Posterior cingulate gyrus (tissue), 11 donors: ENCODE data around the gene ST3GAL3.

ENCODE experiments used
- DNase-seq, 10 donors: peaks; one replicate each; pipeline versions ENCODE4 v3.0.0 to v3.0.0-alpha.2; 2020 to 2021; ENCODE audit warnings: mixed read lengths in 3 of 10
- intact Hi-C: fragments of 100-400 bp; cut with DNase I; formaldehyde crosslinking; loops from one replicate; pipeline ENCODE4 v1.15.1; 2023

The ST3GAL3 gene

GRCh38 chr1:43931711-43932660, 224.7 kb downstream of the ST3GAL3 start:
- peak in 1 of 10 donors; percentile 59 for DNase-seq
- intact Hi-C loops: loop anchor here (5.0 kb wide), 1 partner anchor 405 kb away; no protein-coding TSS in a partner anchor

DNA sequence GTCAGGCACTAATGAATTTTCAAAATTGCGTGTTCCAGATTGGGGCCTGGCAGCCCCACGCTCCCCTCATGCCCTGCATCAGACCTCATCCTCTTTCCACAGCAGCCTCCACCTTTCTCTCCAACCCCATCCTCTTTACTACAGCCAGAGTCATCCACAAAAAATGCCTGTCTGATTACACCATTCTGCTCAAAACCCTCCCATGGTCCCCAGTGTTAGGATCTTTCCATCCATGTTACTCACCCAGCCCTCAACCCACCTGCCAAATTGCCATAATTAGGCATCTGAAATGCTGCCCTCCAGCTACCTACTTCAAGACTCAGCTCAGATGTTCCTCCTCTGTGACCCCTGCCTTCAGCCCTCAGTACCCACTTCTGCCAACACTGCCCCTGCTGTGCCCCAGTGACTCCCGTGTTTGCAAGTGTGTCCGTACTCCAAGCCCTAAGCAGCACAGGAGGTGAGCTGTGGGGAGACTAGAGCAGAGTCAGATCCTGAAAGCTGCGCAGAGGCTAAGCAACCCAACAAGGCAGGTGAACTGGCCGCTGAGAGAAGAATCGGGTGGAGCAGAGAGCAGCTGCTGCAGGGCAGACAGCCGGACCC, 225.6 kb downstream of the ST3GAL3 start:
- intact Hi-C loops: loop anchor here (5.0 kb wide), 1 partner anchor 406 kb away; no protein-coding TSS in a partner anchor
- peak in 1 of 10 donors; percentile 57 for DNase-seq

DNA sequence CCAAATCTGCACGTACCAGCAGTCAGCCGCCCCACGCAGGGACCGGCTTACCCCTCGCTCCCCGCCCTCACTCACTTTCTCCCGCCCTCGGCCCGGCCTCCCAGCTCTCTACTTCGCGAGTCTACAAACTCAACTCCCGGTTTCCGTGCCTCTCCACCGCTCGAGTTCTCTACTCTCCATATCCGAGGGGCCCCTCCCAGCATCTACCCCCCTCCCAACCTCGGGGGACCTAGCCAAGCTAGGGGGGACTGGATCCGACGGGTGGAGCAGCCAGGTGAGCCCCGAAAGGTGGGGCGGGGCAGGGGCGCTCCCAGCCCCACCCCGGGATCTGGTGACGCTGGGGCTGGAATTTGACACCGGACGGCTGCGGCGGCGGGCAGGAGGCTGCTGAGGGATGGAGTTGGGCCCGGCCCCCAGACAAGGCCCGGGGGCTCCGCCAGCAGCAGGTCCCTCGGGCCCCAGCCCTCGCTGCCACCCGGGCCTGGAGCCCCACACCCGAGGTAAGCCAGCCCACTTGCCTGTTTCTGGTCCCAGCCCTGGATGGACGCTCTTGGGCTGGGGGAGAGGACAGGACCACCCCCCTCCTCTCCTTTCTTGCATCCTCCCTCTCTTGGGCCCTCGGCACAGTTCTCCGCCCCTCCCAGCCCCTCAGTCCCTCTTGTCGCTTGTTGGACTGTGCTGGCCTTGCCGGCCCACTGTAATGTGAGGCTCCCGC, 226.2 kb downstream of the ST3GAL3 start, which contains the start of gene ARTN:
Gene ARTN, plus strand, starts transcription at position 416 of the 715 bp plus-strand sequence. CDS start 1,856 bp downstream, outside the sequence.
- intact Hi-C loops: loop anchor here (1.0 to 5.0 kb wide), 2 partner anchors 170 to 406 kb away; no protein-coding TSS in a partner anchor
- DNase-seq: peak in 1 of 10 donors; percentile 83

- intact Hi-C loops: loop anchor here (1.0 to 5.0 kb wide), 2 partner anchors 171 to 407 kb away; no protein-coding TSS in a partner anchor
- peak in 8 of 10 donors; percentile 66 to 95 (median 70) for DNase-seq
Observed at GRCh38 chr1:43934101-43934985, 227.0 kb downstream of the ST3GAL3 start.

DNA sequence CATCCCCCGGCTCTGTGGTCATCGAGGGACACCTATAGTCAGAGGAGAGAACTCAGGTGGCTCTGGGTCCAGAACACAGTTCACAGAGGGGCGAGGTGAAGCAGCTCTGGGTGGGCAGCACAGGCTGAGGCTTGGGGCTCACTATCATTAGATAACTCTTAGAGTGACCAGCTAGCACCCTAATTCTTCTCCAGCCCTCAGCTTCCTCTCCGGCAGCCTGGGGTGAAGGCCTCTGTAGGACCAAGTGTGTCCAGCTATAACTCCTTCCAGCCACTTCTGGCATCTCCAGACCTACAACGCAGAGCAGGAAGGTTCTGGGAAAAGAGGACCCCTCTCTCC, 227.6 kb downstream of the ST3GAL3 start:
- intact Hi-C loops: loop anchor here (1.0 to 5.0 kb wide), 2 partner anchors 172 to 408 kb away; no protein-coding TSS in a partner anchor
- no peak for DNase-seq

DNA sequence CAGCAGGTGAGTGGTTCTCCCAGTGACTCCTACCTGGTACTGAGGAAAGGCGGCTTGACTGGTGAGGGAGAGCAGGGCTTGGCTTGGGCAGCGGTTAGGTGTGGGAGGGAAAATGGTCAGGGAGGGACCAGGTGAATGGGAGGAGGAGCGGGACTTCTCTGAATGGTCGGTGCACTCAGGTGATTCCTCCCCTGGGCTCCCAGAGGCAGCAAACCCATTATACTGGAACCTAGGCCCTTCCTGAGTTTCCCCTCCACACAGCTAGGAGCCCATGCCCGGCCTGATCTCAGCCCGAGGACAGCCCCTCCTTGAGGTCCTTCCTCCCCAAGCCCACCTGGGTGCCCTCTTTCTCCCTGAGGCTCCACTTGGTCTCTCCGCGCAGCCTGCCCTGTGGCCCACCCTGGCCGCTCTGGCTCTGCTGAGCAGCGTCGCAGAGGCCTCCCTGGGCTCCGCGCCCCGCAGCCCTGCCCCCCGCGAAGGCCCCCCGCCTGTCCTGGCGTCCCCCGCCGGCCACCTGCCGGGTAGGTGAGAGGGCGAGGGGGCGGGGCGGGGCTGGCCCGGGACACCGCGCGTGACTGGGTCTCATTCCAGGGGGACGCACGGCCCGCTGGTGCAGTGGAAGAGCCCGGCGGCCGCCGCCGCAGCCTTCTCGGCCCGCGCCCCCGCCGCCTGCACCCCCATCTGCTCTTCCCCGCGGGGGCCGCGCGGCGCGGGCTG, 228.5 kb downstream of the ST3GAL3 start:
- DNase-seq: no peak
- intact Hi-C loops: no loop called here

- DNase-seq: peak in 5 of 10 donors; percentile 47 to 92 (median 86)
- intact Hi-C loops: no loop called here
Observed at GRCh38 chr1:43936431-43937151, 229.3 kb downstream of the ST3GAL3 start.

DNA sequence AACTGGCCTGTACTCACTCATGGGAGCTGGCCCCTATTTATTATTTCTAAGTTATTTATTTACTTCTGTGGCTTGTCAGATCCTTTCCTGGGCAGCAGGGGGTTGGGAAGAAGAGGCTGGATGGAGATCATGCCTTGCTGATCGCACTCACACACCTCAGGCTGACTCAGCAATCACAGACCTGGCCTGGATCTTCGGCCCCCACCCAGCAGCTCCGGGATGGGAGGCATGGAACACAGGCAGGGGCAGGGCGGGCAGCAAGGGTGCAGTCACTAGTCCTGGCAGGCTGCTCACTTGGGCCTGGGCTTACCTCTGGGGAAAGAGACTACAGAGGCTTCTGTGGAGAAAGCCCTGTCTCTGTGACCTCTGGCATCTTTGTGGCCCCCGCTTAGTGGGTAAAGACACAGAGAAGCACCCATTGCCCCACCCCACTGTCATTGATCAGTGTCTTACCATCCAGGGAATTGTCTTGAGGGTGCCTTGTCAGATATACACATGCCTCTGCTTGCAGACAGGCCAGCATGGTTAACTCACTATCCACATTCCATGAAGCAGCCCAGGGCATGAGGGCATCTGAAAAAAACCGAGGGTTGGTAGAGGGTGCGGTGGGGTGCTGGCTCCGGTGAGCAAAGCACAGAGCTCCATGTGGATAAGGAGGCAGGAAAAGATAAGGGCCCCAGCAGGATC, 230.0 kb downstream of the ST3GAL3 start:
- DNase-seq: peak in 1 of 10 donors; percentile 52
- intact Hi-C loops: no loop called here

DNA sequence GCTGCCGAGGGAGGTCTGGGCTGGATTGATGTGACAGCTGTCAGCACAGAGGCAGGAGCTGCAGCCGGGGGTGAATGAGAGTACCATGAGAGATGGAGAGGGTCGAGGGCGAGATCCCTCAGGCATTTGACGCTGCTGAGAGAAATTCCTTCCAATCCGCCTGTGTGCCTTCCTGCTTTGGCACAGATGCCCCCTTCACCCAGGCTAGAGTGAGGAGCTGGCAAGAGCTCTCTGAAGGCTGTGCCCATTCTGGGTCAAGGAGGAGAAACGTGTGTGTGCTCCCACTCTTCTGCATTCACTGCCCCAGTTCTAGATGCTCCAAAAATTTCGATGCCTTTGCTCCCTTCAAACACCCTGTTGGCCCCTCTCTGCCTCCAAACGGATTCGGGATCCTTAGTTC, 231.0 kb downstream of the ST3GAL3 start:
- intact Hi-C loops: no loop called here
- no peak for DNase-seq

- peak in 2 of 10 donors; percentile 84 to 85 for DNase-seq
- intact Hi-C loops: no loop called here
Observed at GRCh38 chr1:43938892-43939587, 231.7 kb downstream of the ST3GAL3 start.

DNA sequence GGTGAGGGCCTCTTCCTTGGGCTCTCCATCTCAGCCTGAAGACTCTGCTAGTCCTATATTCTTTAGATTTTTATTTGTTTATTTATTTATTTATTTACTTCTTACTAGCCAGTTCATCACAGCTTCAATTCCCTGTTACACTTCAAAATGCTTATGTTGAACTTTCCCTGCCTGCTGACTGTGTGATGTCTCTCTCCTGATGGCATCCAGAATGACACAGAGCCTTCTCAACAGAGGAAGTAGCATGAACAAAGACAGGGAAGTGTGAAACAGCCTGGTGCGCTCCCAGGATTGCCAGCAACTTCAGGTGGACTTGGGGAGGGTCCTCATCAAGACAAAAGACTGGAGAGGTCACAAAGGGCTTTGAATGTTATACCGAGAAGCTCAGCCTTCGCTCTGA, 235.1 kb downstream of the ST3GAL3 start:
- intact Hi-C loops: loop anchor here (10.0 kb wide), 1 partner anchor 92 kb away; the partner anchor contains the start of gene SLC6A9
- no peak for DNase-seq

GRCh38 chr1:43944860-43945259, 237.5 kb downstream of the ST3GAL3 start:
- no peak for DNase-seq
- intact Hi-C loops: loop anchor here (10.0 kb wide), 1 partner anchor 90 kb away; the partner anchor contains the start of gene SLC6A9

DNA sequence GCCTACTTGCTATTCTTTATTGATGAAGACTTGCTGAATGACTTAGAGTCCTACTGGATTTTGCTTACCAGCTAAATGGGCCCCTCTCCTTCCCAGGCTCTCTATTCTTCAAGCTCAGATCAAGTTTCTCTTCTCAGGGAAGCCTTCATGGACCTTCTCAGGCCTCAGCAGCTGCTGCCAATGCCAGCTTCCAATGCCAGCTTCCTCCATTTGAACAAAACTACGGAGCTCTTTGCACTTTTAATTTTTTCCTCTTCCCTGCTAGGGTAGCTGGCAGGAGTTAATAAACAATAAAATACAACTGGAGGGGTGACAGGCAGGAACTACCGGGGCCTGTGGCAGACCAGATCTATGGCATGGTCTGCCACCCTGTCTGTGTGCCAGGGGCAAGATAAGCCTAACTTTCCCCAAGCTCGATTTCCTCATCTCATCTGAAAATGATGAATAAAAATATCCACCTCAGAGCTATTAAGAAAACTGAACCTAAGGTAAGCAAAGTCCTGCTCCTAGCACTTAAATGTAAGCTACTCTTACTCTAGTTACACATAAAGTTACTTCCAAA, 238.4 kb downstream of the ST3GAL3 start:
- no peak for DNase-seq

DNA sequence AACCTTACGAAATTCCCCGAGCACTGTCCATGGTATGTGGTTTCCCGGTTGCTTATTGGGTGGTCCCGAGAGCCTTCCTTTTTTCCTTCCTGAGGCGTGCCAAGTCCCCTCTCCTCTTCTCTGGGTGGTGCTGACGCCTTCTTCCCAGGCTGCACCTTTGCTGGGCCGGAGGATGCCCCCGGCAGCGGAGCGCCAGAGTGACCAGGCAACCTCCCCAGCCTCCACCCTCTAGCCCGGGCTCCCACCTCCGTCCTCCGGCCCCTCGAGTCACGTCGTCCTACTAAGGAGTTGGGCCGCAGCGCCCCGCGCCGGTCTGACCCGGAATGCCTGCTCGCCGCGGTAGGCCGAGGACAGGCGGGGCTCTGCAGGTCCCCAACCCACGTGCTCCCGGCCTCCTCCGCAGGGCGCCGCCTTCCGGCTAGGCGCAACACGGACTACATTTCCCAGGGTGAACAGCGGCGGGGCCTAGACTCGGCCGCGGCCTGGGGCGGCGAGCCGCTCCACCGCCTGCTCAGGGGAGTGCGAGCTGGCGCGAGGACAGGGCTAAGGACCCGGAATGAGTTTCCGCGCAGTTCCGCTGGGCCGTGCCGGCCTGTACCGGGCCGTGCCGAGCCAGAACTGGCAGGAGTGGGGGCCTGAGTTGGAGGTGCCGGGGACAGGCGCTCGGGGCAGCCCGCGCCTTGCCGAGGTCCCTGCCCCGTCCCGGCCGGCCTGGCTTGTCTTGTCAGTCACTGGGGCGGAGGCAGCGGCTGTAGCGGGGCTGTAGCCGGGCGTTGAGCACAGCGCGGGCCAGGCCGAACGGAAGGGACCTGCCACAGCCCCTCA, 239.1 kb downstream of the ST3GAL3 start, which contains the start of gene IPO13:
Gene IPO13, plus strand, starts transcription at position 715 of the 825 bp plus-strand sequence. CDS start 651 bp downstream, outside the sequence.
- intact Hi-C loops: loop anchor here (2.0 to 10.0 kb wide), 2 partner anchors 28 to 88 kb away; partner anchors contain the start of genes ATP6V0B and SLC6A9
- DNase-seq: peak; percentile 95 to 100 (median 97)

More for the DNA sequence above, 238.4 kb downstream of the ST3GAL3 start:
- intact Hi-C loops: loop anchor here (2.0 to 10.0 kb wide), 2 partner anchors 29 to 89 kb away; partner anchors contain the start of genes ATP6V0B and SLC6A9
